8988T (cell line): ENCODE data around the gene TDRD7.

ENCODE experiments used
- DNase-seq: peaks from one replicate; pipeline ENCODE4 v3.0.0; 2011

TDRD7 gene

GRCh38 chr9:97508852-97509251, 97.0 kb downstream of the TDRD7 start:
- DNase-seq: no peak

DNA sequence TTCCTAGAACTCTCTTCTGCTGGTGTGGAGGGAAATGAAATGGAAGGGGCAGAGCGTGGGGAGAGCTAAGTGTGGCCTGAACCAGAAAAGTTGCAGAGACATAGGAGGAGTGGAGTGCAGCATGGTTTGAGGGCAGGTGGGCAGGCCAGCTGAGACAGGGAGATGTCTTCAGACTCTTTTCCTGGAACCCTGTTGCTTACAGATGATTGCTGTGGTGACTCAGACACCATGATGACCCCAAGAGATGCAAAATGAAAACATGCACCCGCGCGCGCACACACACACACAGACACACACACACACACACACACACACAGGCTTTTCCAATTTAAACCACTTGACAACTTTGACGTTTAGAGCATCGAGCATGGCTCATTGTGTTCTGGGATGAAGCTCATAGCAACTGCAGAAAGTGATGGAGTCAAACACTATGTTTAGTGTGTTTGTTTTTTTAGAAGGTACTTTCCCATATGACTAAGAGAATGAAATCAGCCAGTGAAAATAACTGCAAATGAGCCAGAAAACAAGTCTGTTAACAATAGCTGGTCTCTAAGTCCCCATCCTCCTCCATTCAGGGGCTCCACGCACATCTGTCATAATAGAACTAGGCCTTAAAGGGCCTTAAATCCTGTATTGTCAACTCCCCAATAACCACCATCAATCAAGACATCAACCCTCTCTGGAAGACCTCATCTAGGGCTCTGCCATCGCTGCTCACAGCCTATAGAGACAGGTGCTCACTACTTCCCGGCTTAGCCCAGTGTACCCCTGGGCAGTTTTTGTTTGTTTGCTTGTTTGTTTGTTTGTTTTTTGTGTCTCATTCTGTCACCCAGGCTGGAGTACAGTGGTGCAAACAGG, 99.1 kb downstream of the TDRD7 start:
- no peak for DNase-seq

- no peak for DNase-seq
Measured at GRCh38 chr9:97511655-97512427, 99.9 kb downstream of the TDRD7 start.

DNA sequence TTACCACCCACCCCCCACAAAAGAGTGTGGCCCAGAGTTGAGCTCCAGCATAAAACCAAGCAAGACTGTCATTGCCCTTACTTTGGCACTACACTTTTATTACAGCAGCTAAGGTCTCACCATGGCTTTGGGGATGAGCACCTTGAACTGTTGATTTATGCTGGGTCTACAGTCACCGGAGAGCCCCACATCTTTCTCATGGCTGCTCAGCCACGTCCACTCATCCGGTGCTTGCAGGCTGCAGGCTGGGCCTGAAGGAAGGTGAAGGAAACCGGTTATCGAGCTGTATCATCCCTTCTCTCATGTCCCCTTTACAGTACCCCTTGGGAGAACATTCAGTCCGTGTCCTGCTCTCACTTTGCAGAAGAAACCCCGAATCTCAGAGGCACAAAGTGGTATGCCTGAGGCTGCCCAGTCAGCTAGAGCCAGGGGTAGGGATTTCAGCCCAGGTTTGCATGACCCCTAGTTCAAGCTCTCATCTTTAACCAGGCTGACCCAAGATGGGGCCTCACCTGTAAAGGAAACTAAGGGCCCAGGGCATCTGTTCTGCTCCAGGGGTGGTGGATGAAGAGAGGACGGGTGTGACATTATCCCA, 101.2 kb downstream of the TDRD7 start:
- no peak for DNase-seq

DNA sequence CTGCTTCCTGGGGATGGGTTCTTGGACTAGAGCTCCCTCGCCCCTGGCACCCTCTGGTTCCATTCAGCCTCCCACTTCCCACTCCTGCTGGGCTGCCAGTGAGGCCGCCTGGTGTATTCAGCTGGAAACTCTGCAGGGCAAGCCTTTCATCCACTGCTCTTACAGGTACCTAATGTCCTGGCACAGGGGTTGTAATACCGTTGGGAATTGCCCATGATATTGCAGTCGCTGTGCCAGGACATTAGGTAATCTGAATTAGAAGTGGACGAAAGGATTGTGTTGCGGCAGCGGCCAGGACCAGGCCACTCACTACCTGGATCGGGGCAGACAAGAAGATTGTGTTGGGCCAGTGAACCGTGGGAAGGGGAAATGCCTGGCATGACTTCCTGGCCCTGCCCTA, 102.6 kb downstream of the TDRD7 start:
- no peak for DNase-seq

DNA sequence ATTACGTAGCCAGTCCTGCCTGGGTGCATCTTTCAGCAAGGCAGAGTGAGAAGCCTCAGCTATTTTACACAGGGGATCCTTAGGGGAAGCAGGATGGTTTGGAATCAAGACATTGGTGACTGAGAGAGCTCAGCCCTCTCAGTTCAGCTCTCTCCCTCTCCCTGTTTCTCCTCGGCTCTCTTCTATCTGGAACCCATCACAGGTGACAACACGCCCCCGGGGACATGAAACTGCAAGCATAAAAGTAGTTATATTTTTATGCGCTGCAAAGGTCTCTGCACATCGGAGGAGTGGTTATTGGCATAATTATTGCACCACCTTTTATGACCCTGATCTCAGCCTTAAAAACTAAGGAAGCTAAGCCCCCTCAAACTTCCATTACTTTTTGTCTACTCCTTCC, 103.8 kb downstream of the TDRD7 start:
- no peak for DNase-seq

- no peak for DNase-seq
Measured at GRCh38 chr9:97516111-97516510, 104.2 kb downstream of the TDRD7 start.

GRCh38 chr9:97517331-97518089, 105.6 kb downstream of the TDRD7 start:
- DNase-seq: no peak

DNA sequence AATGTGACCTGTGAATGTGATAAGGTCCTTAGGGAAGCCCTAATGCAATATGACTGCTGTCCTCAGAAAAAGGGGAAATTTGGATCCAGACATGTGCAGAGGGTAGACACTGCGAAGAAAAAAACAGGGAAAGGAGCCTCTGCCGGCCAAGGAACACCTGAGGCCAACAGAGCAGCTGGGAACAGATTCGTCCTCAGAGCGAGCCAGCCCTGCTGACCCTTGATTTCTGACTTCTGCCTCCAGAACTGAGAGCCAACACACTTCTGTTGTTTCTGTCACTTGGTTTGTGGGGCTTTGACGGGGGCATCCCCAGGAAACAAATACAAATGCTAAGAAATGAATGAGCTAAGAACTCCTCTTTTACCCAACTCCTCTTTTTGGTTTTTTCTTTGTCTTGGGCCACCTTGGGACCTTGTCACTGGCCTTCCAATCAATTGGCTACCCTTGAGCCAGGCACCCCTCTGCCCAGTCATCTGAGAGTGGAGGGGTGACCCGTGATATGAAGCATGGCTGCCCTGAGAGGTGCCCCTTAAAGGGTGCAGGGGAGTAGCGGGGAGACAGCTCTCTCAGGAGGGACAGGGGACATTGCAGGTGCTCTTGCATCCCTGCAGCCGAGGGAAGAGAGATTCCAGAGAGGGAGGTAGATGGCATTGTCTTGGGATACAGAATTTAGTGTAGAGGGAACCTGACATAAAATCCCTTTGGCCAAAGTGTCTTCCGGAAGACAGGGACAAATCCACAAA, 106.4 kb downstream of the TDRD7 start:
- DNase-seq: no peak

DNA sequence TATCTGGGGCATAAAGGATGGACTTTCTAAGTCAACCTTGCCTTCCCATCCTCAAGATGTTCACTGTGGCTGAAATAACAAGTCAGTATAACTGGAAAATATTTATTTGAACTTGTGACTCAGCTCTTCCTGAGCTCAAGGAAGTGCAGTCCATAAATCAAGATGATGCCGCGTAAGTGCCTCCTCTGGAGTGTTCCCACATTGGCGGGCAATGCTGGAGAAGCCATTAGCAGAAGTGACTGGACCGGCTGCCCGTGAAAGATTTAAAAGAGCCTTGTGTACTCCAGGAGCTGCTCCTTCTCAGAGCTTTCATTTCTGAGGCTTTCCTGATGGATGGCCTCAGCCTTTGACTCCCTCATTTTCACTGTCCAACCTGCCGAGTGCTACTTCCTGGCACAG, 107.0 kb downstream of the TDRD7 start:
- DNase-seq: no peak

GRCh38 chr9:97519441-97519970, 107.6 kb downstream of the TDRD7 start:
- no peak for DNase-seq

DNA sequence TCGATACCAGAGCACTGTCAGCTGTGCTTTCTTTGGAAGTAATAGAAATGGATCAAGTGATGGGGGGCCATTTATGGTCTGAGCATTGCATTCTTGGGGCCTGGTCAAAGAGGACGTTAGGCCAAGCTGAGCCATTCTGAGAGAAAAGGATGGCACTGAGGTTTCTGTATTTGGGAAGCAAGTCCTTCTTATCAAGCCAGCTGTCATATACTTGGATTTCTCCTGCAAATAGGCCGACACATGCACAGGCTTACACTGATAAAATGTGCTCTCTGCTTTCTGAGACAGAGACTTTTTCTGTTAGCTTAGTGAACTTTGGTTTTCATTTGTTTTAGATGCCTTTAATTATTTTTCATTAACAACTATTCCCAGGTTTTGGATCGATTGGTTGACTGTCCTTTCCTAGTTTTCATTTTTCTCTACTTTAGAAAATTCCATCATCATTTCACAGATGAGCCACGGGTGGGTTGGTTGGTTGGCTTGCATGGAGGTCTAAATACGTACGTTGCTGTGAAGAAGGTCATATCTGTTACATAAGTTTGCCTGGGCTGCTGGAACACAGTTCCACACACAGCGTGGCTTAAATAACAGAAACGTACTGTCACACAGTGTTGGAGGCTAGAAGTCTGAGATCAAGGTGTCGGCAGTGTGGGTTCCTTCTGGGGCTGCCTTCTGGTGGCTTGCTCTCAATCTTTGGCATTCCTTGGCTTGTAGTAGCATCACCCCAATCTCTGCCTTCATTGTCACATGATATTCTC, 109.9 kb downstream of the TDRD7 start:
- no peak for DNase-seq

DNA sequence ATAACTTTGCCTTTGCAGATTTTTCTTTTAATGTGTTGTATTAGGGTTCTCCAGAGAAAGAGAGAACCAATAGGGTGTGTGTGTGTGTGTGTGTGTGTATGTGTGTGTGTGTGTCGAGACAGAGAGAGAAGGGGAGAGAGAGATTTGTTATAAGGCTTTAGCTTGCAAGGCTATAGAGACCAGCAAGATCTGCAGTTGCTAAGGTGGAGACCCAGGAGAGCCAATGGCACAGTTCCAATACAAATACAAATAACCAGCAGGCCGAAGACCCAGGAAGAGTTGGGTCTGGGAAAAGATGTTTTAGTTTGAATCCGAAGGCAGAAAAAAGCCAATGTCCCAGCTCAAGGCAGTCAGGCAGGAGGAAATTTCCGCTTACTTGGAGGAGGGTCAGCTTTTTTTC, 112.5 kb downstream of the TDRD7 start:
- DNase-seq: no peak

GRCh38 chr9:97525451-97525850, 113.6 kb downstream of the TDRD7 start:
- no peak for DNase-seq

- no peak for DNase-seq
Measured at GRCh38 chr9:97526895-97527575, 115.1 kb downstream of the TDRD7 start.

- no peak for DNase-seq
Measured at GRCh38 chr9:97527626-97528528, 116.0 kb downstream of the TDRD7 start.

DNA sequence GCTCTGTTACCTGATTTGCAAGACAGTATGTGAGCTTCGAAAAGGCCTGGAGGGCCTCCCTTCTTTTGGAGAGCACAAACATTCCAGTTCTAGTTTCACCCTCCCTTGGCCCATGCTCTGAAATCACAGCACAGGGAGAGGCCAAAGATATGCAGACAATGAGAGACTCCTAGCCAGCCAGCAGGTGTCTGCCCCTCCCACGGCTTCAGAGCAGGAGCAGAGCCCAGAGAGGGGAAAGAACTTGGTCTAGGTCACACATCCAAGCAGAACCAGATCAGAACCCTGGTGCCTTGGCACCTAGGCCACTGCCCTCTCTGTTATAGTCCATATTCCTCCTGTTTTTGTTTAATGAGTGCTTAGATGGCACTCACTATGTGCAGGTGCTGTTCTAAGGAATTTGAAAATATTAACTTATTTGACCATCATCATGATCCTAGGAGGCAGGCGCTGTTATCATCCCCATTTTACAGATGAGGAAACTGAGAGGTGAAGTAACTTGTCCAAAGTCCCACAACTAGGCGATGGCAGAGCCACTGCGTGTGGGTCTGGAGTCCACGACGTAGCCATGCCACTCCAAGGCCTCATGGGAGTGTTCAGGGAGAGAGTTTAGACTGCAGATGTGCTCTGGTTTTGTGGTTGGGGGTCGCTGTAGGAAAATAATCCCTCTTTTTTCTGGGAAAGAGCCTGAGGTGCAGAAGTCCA, 116.8 kb downstream of the TDRD7 start:
- DNase-seq: no peak

- no peak for DNase-seq
Measured at GRCh38 chr9:97529363-97530076, 117.6 kb downstream of the TDRD7 start.
